Liver (tissue), 9 donors: Measurements from ENCODE around the gene KIZ. TPM values are rescaled to one million over a fixed set of nuclear protein-coding genes. Genes with fewer than 3 reads are reported as not detected.

ENCODE experiments used
- DNase-seq: peaks from one replicate; pipeline ENCODE4 v3.0.0-alpha.2; 2017; ENCODE audit warnings: low spot score
- H3K27ac ChIP-seq, 2 donors: one replicate each; pipeline ENCODE4 v1.7.0; 2013; ENCODE audit warnings: inconsistent platforms in 2 of 2, low read length in 2 of 2, control low read depth in 1 of 2, low read depth in 1 of 2, mild to moderate bottlenecking in 1 of 2
- H3K27me3 ChIP-seq, 4 donors: one replicate each; pipeline versions ENCODE4 v1.6.1 to v1.7.0; 2013; ENCODE audit warnings: low read length in 3 of 4, inconsistent platforms in 1 of 4, mild to moderate bottlenecking in 1 of 4, moderate library complexity in 1 of 4; ENCODE audit not compliant: control insufficient read depth in 4 of 4, insufficient read depth in 4 of 4
- H3K36me3 ChIP-seq, 4 donors: one replicate each; pipeline versions ENCODE4 v1.6.1 to v1.7.0; 2013; ENCODE audit warnings: low read length in 3 of 4, mild to moderate bottlenecking in 3 of 4, low read depth in 1 of 4, moderate library complexity in 1 of 4; ENCODE audit not compliant: control insufficient read depth in 4 of 4, insufficient read depth in 3 of 4
- H3K4me1 ChIP-seq, 4 donors: one replicate each; pipeline versions ENCODE4 v1.6.1 to v1.7.0; 2013; ENCODE audit warnings: low read length in 3 of 4, mild to moderate bottlenecking in 3 of 4, moderate library complexity in 1 of 4; ENCODE audit not compliant: control insufficient read depth in 4 of 4, insufficient read depth in 4 of 4
- H3K4me3 ChIP-seq, 3 donors: one replicate each; pipeline versions ENCODE4 v1.6.1 to v1.7.0; 2013; ENCODE audit warnings: low read length in 3 of 3, control low read depth in 1 of 3, low read depth in 1 of 3, mild to moderate bottlenecking in 1 of 3
- H3K9ac ChIP-seq, 2 donors: one replicate each; pipeline ENCODE4 v1.7.0; 2013; ENCODE audit warnings: low read length in 2 of 2, mild to moderate bottlenecking in 2 of 2, moderate library complexity in 2 of 2, control low read depth in 1 of 2, low read depth in 1 of 2
- H3K9me3 ChIP-seq, 4 donors: one replicate each; pipeline versions ENCODE4 v1.6.1 to v1.7.0; 2013; ENCODE audit warnings: low read length in 3 of 4; ENCODE audit not compliant: control insufficient read depth in 4 of 4
- ATF3 ChIP-seq: IDR thresholded peaks from 2 replicates; pipeline ENCODE4 v1.6.1; 2016; ENCODE audit warnings: antibody characterized with exemption
- CTCF ChIP-seq: fragments of 150-350 bp; IDR thresholded peaks from 2 replicates; pipeline ENCODE4 v1.5.1; 2017; ENCODE audit warnings: improper control_type of control experiment, low read depth, low read length; ENCODE audit not compliant: missing input control
- EGR1 ChIP-seq, 2 donors: IDR thresholded peaks; 2 replicates each; pipeline ENCODE4 v1.6.1; 2016 to 2018; ENCODE audit warnings: antibody characterized with exemption in 2 of 2, low read depth in 2 of 2
- FOXA1 ChIP-seq: IDR thresholded peaks from 2 replicates; pipeline ENCODE4 v1.6.1; 2016; ENCODE audit warnings: antibody characterized with exemption
- FOXA2 ChIP-seq: IDR thresholded peaks from 2 replicates; pipeline ENCODE4 v1.6.1; 2016; ENCODE audit warnings: antibody characterized with exemption
- GABPA ChIP-seq, 2 donors: IDR thresholded peaks in 1 of 2; conservative IDR thresholded peaks in 1 of 2; 2 replicates each; pipeline ENCODE4 v1.6.1; 2016; ENCODE audit warnings: antibody characterized with exemption in 2 of 2, mild to moderate bottlenecking in 1 of 2, moderate library complexity in 1 of 2
- HNF4A ChIP-seq, 2 donors: conservative IDR thresholded peaks; 2 replicates each; pipeline ENCODE4 v1.6.1; 2016; ENCODE audit warnings: antibody characterized with exemption in 2 of 2, mild to moderate bottlenecking in 2 of 2
- HNF4G ChIP-seq: IDR thresholded peaks from 2 replicates; pipeline ENCODE4 v1.6.1; 2016; ENCODE audit warnings: antibody characterized with exemption
- JUND ChIP-seq, 2 donors: IDR thresholded peaks; 2 replicates each; pipeline ENCODE4 v1.6.1; 2016; ENCODE audit warnings: antibody characterized with exemption in 2 of 2
- MAX ChIP-seq: IDR thresholded peaks from 2 replicates; pipeline ENCODE4 v1.6.1; 2016; ENCODE audit warnings: antibody characterized with exemption
- NR2F2 ChIP-seq: IDR thresholded peaks from 2 replicates; pipeline ENCODE4 v1.6.1; 2016; ENCODE audit warnings: antibody characterized with exemption
- RAD21 ChIP-seq, 2 donors: IDR thresholded peaks; 2 replicates each; pipeline ENCODE4 v1.6.1; 2016; ENCODE audit warnings: antibody characterized with exemption in 2 of 2, mild to moderate bottlenecking in 2 of 2
- REST ChIP-seq: IDR thresholded peaks from 2 replicates; pipeline ENCODE4 v1.6.1; 2016; ENCODE audit warnings: antibody characterized with exemption, mild to moderate bottlenecking
- RXRA ChIP-seq, 2 donors: IDR thresholded peaks; 2 replicates each; pipeline ENCODE4 v1.6.1; 2017 to 2018; ENCODE audit warnings: antibody characterized with exemption in 2 of 2, mild to moderate bottlenecking in 1 of 2
- SP1 ChIP-seq: IDR thresholded peaks from 2 replicates; pipeline ENCODE4 v1.6.1; 2018; ENCODE audit warnings: antibody characterized with exemption, mild to moderate bottlenecking
- TAF1 ChIP-seq: conservative IDR thresholded peaks from 2 replicates; pipeline ENCODE4 v1.6.1; 2016; ENCODE audit warnings: antibody characterized with exemption, mild to moderate bottlenecking
- YY1 ChIP-seq: IDR thresholded peaks from 2 replicates; pipeline ENCODE4 v1.6.1; 2016; ENCODE audit warnings: antibody characterized with exemption, mild to moderate bottlenecking
- ZBTB33 ChIP-seq: IDR thresholded peaks from 2 replicates; pipeline ENCODE4 v1.6.1; 2016; ENCODE audit warnings: antibody characterized with exemption
- WGBS: extraction: QIAGEN DNeasy Blood & Tissue Kit; methylation state at CpG from one replicate; pipeline ENCODE4 v1.1.7; 2013; 5-methylcytosine and 5-hydroxymethylcytosine counted together
- polyA plus RNA-seq, 2 donors: library from polyadenylated mRNA; stranded (reverse) in 1 of 2; unstranded in 1 of 2; fragments of 200-250 nt in 1 of 2; fragments of >200 nt in 1 of 2; fragmentation: Nextera tagmentation in 1 of 2; extraction: Ambion mirVana in 1 of 2; gene quantifications; one replicate each; pipeline versions ENCODE4 v1.2.1 to v1.2.3, GENCODE V29; 2013 to 2015
- total RNA-seq, 2 donors: library from RNA; depleted of rRNA; stranded (reverse); fragments of >200 nt; gene quantifications; one replicate each; pipeline ENCODE4 v1.2.3, GENCODE V29; 2014
- donor health status: healthy.
- donor health status: healthy.
- donor health status: healthy.
- donor health status: healthy.
- donor health status: healthy.

KIZ gene
- total and polyA plus RNA-seq, 4 donors = 3.0 to 9.5 (median 5.2) TPM

- no peak for DNase-seq
- no peaks in the 10 kb centered on the region for H3K27me3 ChIP-seq
- no peak overlapping the region for H3K9ac ChIP-seq
- no peak for TF ChIP-seq GABPA (IDR thresholded peaks at IDR 0.05 in 1 of 2, conservative IDR thresholded peaks at IDR 0.05 in 1 of 2)
- TF ChIP-seq FOXA2 = no peak
- no peak for TF ChIP-seq RXRA (IDR thresholded peaks at IDR 0.05)
- TF ChIP-seq SP1 = no peak
- no peak for TF ChIP-seq EGR1 (IDR thresholded peaks at IDR 0.05; ENCODE audit: low read depth in 2 of 2)
- no peak for TF ChIP-seq JUND (IDR thresholded peaks at IDR 0.05)
- TF ChIP-seq ATF3 = no peak
- TF ChIP-seq REST = no peak
- TF ChIP-seq TAF1 = no peak
- TF ChIP-seq NR2F2 = no peak
- no peak for TF ChIP-seq HNF4A (conservative IDR thresholded peaks at IDR 0.05)
- TF ChIP-seq RAD21 (IDR thresholded peaks at IDR 0.05) = no peak
- no peak for TF ChIP-seq CTCF
- TF ChIP-seq HNF4G = no peak
- TF ChIP-seq YY1 = no peak
- no peak for TF ChIP-seq ZBTB33
- TF ChIP-seq MAX = no peak
- TF ChIP-seq FOXA1 = no peak
- WGBS = 93% methylated on average over 3 of the region's 3 CpGs
- H3K4me3 ChIP-seq = no peak overlapping the region
- no peaks in the 10 kb centered on the region for H3K9me3 ChIP-seq
- peaks cover 0 to 7% (median 3%) of the 10 kb centered on the region in 4 donors for H3K36me3 ChIP-seq
- H3K4me1 ChIP-seq = no peaks in the 10 kb centered on the region
- no peak overlapping the region for H3K27ac ChIP-seq
These were observed 36.7 kb downstream of the KIZ start for GRCh38 chr20:21162631-21163030.
